Keratinocyte (primary cell): Measurements from ENCODE around the gene KREMEN2. TPM values are rescaled to one million over a fixed set of nuclear protein-coding genes. Genes with fewer than 3 reads are reported as not detected.

Source experiments
- DNase-seq: peaks from one replicate; pipeline ENCODE4 v3.0.0-alpha.2; 2011; ENCODE audit warnings: low read depth, missing footprints, low spot score
- FAIRE-seq: peaks from 2 replicates; lab custom pipeline; 2011; peaks lifted over from hg19 to GRCh38; lab: Jason Lieb, UNC
- H2AFZ ChIP-seq: 2 replicates; pipeline ENCODE4 v1.6.0; 2012; ENCODE audit warnings: low read length, control low read depth, inconsistent platforms; ENCODE audit not compliant: control insufficient read depth
- H3K27ac ChIP-seq: 2 replicates; pipeline ENCODE4 v1.5.1; 2011; ENCODE audit warnings: low read length; ENCODE audit not compliant: control insufficient read depth, insufficient read depth
- H3K27me3 ChIP-seq: 3 replicates; pipeline ENCODE4 v1.6.0; 2011; ENCODE audit warnings: low read length; ENCODE audit not compliant: control insufficient read depth, insufficient read depth; ENCODE audit errors: extremely low read depth
- H3K36me3 ChIP-seq, 2 experiments: 2 replicates in 1 of 2; 3 replicates in 1 of 2; pipeline ENCODE4 v1.5.1; 2011; ENCODE audit warnings: low read length in 2 of 2, mild to moderate bottlenecking in 1 of 2; ENCODE audit not compliant: control insufficient read depth in 2 of 2, insufficient read depth in 2 of 2; ENCODE audit errors: extremely low read depth in 1 of 2
- H3K4me1 ChIP-seq: 3 replicates; pipeline ENCODE4 v1.5.1; 2011; ENCODE audit warnings: low read length; ENCODE audit not compliant: control insufficient read depth, insufficient read depth; ENCODE audit errors: extremely low read depth
- H3K4me2 ChIP-seq: 3 replicates; pipeline ENCODE4 v1.6.0; 2011; ENCODE audit warnings: low read depth, low read length; ENCODE audit not compliant: control insufficient read depth, insufficient read depth; ENCODE audit errors: extremely low read depth
- H3K4me3 ChIP-seq, 3 experiments: fragments of 200-600 bp in 1 of 3; sonication (generic) in 1 of 3; 2 replicates in 2 of 3; 3 replicates in 1 of 3; pipeline ENCODE4 v1.5.1; 2011 to 2016; ENCODE audit warnings: low read length in 3 of 3, mild to moderate bottlenecking in 3 of 3, control low read depth in 2 of 3, inconsistent platforms in 1 of 3, low read depth in 1 of 3, mixed read lengths in 1 of 3, mixed run types in 1 of 3, moderate library complexity in 1 of 3; ENCODE audit not compliant: control insufficient read depth in 2 of 3, insufficient read depth in 2 of 3; ENCODE audit errors: extremely low read depth in 1 of 3
- H3K79me2 ChIP-seq: 2 replicates; pipeline ENCODE4 v1.6.0; 2012; ENCODE audit warnings: low read length; ENCODE audit not compliant: control insufficient read depth, insufficient read depth
- H3K9ac ChIP-seq: 3 replicates; pipeline ENCODE4 v1.6.0; 2011; ENCODE audit warnings: low read length; ENCODE audit not compliant: control insufficient read depth, insufficient read depth; ENCODE audit errors: extremely low read depth
- H3K9me1 ChIP-seq: 3 replicates; pipeline ENCODE4 v1.6.0; 2011; ENCODE audit warnings: low read length; ENCODE audit not compliant: control insufficient read depth, insufficient read depth; ENCODE audit errors: extremely low read depth
- H3K9me3 ChIP-seq: 2 replicates; pipeline ENCODE4 v1.5.1; 2012; ENCODE audit warnings: low read depth, low read length; ENCODE audit not compliant: control insufficient read depth
- H4K20me1 ChIP-seq: 3 replicates; pipeline ENCODE4 v1.6.0; 2011; ENCODE audit warnings: low read length; ENCODE audit not compliant: control insufficient read depth, insufficient read depth; ENCODE audit errors: extremely low read depth
- CTCF ChIP-seq, 3 experiments: IDR thresholded peaks in 1 of 3; conservative IDR thresholded peaks in 1 of 3; optimal IDR thresholded peaks in 1 of 3; 2 replicates in 2 of 3; 3 replicates in 1 of 3; pipeline versions ENCODE3 to v1.5.1; 2011; ENCODE audit warnings: low read length in 3 of 3, mild to moderate bottlenecking in 3 of 3, moderate library complexity in 2 of 3, control low read depth in 1 of 3, inconsistent platforms in 1 of 3; ENCODE audit not compliant: insufficient read depth in 2 of 3; ENCODE audit errors: extremely low read depth in 1 of 3
- EZH2 ChIP-seq: IDR thresholded peaks from one replicate; pipeline ENCODE4 v1.6.1; 2012; ENCODE audit warnings: inconsistent platforms, mild to moderate bottlenecking, low read length, moderate library complexity
- dilution Hi-C: fragments of 300-500 bp; cut with MboI; formaldehyde crosslinking; loops from one replicate; pipeline ENCODE4 v1.7.0; 2020; ENCODE audit warnings: low sequenced_read_pairs; ENCODE audit not compliant: extremely low pct_ligation_motif_present
- polyA plus RNA-seq, 5 experiments: library from polyadenylated mRNA; depleted of rRNA in 3 of 5; stranded (reverse) in 3 of 5; stranded (forward) in 1 of 5; unstranded in 1 of 5; fragments of >200 nt; gene quantifications; 1 replicate in 1 of 5; 2 replicates in 3 of 5; 3 replicates in 1 of 5; pipeline versions ENCODE4 v1.2.1 to v1.2.3, GENCODE V29; 2011 to 2012; ENCODE audit warnings: missing spikeins in 2 of 5, low read depth in 1 of 5, low replicate concordance in 1 of 5

Gene KREMEN2
- polyA plus RNA-seq, 1 donor (not counting 4 experiments of a cell fraction or from before 2014, with no cell fraction given), result 3.3 TPM

- H2AFZ ChIP-seq, result no peak overlapping the region
- peaks cover 11% of the 10 kb centered on the region for H3K79me2 ChIP-seq
- H3K9me1 ChIP-seq, result peaks cover 2% of the 10 kb centered on the region
- H3K27me3 ChIP-seq, result no peaks in the 10 kb centered on the region
- no peak overlapping the region for H3K27ac ChIP-seq
- FAIRE-seq (no peak), DNase-seq (no peak)
- peaks cover 9% of the 10 kb centered on the region for H4K20me1 ChIP-seq
- TF ChIP-seq CTCF (optimal IDR thresholded peaks at IDR 0.05 in 1 of 3, IDR thresholded peaks at IDR 0.05 in 1 of 3, conservative IDR thresholded peaks at IDR 0.05 in 1 of 3; ENCODE audit: extremely low read depth in 1 of 3, insufficient read depth in 2 of 3, low read length in 3 of 3) (no peak), EZH2 (no peak)
- peaks cover 1 to 17% of the 10 kb centered on the region in 2 experiments for H3K36me3 ChIP-seq
- no peak overlapping the region for H3K9ac ChIP-seq
- no peak overlapping the region for H3K4me3 ChIP-seq
- peaks cover 18% of the 10 kb centered on the region for H3K4me1 ChIP-seq
- dilution Hi-C loops, result no loop called here
- H3K4me2 ChIP-seq, result peak overlapping the region; percentile 85
- no peaks in the 10 kb centered on the region for H3K9me3 ChIP-seq
Observed at GRCh38 chr16:2971134-2971984, 7.3 kb downstream of the KREMEN2 start.

GRCh38 chr16:2971985-2972784 lies 8.1 kb downstream of the KREMEN2 start:
- peaks cover 11% of the 10 kb centered on the region for H3K79me2 ChIP-seq
- dilution Hi-C loops, result no loop called here
- H3K9me3 ChIP-seq, result no peaks in the 10 kb centered on the region
- FAIRE-seq (no peak), DNase-seq (no peak)
- H3K36me3 ChIP-seq, result peaks cover 1 to 17% of the 10 kb centered on the region in 2 experiments
- H3K27ac ChIP-seq, result no peak overlapping the region
- H4K20me1 ChIP-seq, result peaks cover 9% of the 10 kb centered on the region
- H3K4me2 ChIP-seq, result no peak overlapping the region
- H3K27me3 ChIP-seq, result no peaks in the 10 kb centered on the region
- no peak overlapping the region for H2AFZ ChIP-seq
- no peak overlapping the region for H3K9ac ChIP-seq
- H3K4me1 ChIP-seq, result peaks cover 18% of the 10 kb centered on the region
- no peak for TF ChIP-seq EZH2
- no peak overlapping the region for H3K4me3 ChIP-seq
- H3K9me1 ChIP-seq, result peaks cover 2% of the 10 kb centered on the region
